HL-60 (cell line): ENCODE data around the gene ATP2B2.

Experiments
- GABPA ChIP-seq: IDR thresholded peaks from 2 replicates; pipeline ENCODE4 v1.6.1; 2012; ENCODE audit warnings: low read depth
- POLR2AphosphoS5 ChIP-seq: IDR thresholded peaks from 2 replicates; pipeline ENCODE4 v1.6.1; 2012; ENCODE audit warnings: low read depth
- SPI1 ChIP-seq: IDR thresholded peaks from 2 replicates; pipeline ENCODE4 v1.6.1; 2012; ENCODE audit warnings: low read depth, mild to moderate bottlenecking, borderline replicate concordance
- TF ChIP-seq, protein P1 (sequence below): IDR thresholded peaks from one replicate; pipeline ENCODE4 v1.5.1; 2011; ENCODE audit warnings: low read length, control low read depth, inconsistent platforms; ENCODE audit not compliant: insufficient read depth
- TF ChIP-seq, protein P2 (sequence below): IDR thresholded peaks from 2 replicates; pipeline ENCODE4 v1.6.1; 2012; ENCODE audit warnings: low read depth; ENCODE audit not compliant: insufficient replicate concordance

DNA sequence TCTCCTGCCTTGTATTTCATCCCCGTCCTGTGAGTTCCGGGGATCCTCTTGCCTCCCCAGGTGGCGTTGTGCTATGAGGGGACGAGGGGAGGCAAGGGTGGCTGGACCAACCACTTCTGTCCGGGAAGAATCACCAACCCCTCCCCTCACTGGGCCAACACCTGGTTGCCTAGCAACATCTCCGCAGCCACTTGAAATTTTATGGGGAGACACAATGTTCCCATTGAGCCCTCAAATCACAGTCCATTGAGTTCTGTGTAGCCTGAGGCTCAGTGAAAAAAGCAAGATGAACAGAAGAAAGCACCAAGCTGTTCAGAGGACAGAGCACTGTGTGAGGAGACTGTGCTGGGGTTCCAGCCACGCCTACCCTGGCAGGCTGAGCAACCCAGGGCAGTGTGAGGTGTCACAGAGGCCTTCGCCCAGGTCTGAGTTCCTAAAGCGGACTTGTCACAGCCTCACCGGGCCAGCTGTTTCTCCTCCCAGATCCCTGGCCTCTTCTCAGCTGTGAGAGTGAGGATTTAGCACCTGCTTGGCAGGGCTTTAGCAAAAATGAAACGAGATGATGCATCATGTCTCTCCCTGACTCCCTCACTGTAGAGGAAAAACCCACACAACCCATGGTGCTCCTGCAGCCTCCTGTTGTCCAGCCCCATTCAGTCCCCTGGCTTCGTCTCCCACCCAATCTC is 76.8 kb downstream of the ATP2B2 start:
- TF ChIP-seq, protein P1, sequence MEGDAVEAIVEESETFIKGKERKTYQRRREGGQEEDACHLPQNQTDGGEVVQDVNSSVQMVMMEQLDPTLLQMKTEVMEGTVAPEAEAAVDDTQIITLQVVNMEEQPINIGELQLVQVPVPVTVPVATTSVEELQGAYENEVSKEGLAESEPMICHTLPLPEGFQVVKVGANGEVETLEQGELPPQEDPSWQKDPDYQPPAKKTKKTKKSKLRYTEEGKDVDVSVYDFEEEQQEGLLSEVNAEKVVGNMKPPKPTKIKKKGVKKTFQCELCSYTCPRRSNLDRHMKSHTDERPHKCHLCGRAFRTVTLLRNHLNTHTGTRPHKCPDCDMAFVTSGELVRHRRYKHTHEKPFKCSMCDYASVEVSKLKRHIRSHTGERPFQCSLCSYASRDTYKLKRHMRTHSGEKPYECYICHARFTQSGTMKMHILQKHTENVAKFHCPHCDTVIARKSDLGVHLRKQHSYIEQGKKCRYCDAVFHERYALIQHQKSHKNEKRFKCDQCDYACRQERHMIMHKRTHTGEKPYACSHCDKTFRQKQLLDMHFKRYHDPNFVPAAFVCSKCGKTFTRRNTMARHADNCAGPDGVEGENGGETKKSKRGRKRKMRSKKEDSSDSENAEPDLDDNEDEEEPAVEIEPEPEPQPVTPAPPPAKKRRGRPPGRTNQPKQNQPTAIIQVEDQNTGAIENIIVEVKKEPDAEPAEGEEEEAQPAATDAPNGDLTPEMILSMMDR = no peak
- TF ChIP-seq, protein P2, sequence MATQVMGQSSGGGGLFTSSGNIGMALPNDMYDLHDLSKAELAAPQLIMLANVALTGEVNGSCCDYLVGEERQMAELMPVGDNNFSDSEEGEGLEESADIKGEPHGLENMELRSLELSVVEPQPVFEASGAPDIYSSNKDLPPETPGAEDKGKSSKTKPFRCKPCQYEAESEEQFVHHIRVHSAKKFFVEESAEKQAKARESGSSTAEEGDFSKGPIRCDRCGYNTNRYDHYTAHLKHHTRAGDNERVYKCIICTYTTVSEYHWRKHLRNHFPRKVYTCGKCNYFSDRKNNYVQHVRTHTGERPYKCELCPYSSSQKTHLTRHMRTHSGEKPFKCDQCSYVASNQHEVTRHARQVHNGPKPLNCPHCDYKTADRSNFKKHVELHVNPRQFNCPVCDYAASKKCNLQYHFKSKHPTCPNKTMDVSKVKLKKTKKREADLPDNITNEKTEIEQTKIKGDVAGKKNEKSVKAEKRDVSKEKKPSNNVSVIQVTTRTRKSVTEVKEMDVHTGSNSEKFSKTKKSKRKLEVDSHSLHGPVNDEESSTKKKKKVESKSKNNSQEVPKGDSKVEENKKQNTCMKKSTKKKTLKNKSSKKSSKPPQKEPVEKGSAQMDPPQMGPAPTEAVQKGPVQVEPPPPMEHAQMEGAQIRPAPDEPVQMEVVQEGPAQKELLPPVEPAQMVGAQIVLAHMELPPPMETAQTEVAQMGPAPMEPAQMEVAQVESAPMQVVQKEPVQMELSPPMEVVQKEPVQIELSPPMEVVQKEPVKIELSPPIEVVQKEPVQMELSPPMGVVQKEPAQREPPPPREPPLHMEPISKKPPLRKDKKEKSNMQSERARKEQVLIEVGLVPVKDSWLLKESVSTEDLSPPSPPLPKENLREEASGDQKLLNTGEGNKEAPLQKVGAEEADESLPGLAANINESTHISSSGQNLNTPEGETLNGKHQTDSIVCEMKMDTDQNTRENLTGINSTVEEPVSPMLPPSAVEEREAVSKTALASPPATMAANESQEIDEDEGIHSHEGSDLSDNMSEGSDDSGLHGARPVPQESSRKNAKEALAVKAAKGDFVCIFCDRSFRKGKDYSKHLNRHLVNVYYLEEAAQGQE = no peak
- TF ChIP-seq POLR2AphosphoS5 = no peak
- no peak for TF ChIP-seq SPI1
- TF ChIP-seq GABPA = no peak
